Pancreas (tissue), 10 donors: ENCODE results near the gene PPP3CB. TPM values are rescaled to one million over a fixed set of nuclear protein-coding genes. Genes with fewer than 3 reads are reported as not detected.
"Not testable (repeated sequence)": the region's sequence is repeated elsewhere in the genome, so short reads cannot be mapped to it uniquely, and the experiment has no call there.

ENCODE experiments used
- ATAC-seq, 4 donors: fragments of 200-7000 bp; cut with Tn5 transposase; one replicate each; pipeline versions ENCODE4 v1.8.0 to v1.9.1; 2020; ENCODE audit warnings: mild to moderate bottlenecking in 4 of 4, moderate library complexity in 4 of 4
- DNase-seq, 6 donors: peaks; one replicate each; pipeline ENCODE4 v3.0.0-alpha.2; 2020
- FAIRE-seq: peaks from 2 replicates; lab custom pipeline; 2012; peaks lifted over from hg19 to GRCh38; lab: Jason Lieb, UNC
- H3K27ac ChIP-seq, 4 donors: fragments of 200-600 bp; sonication (generic); 1 replicate in 3 of 4; 2 replicates in 1 of 4; pipeline versions ENCODE4 v1.5.0 to v1.8.0; 2020
- H3K27me3 ChIP-seq, 4 donors: fragments of 200-600 bp; one replicate each; pipeline ENCODE4 v1.8.0; 2021
- H3K36me3 ChIP-seq, 3 donors: fragments of 200-600 bp; sonication (generic) in 1 of 3; one replicate each; pipeline versions ENCODE4 v1.5.0 to v1.8.0; 2020 to 2021
- H3K4me1 ChIP-seq, 3 donors: fragments of 200-600 bp; one replicate each; pipeline ENCODE4 v1.8.0; 2021
- H3K4me3 ChIP-seq, 4 donors: fragments of 200-600 bp; sonication (generic) in 2 of 4; one replicate each; pipeline versions ENCODE4 v1.5.0 to v1.8.0; 2020 to 2021
- H3K9me3 ChIP-seq, 4 donors: fragments of 200-600 bp; one replicate each; pipeline ENCODE4 v1.8.0; 2021
- WGBS, 2 donors: extraction: QIAGEN DNeasy Blood & Tissue Kit; methylation state at CpG; one replicate each; pipeline ENCODE4 v1.1.7; 2013; 5-methylcytosine and 5-hydroxymethylcytosine counted together
- intact Hi-C, 3 donors: fragments of 100-400 bp; cut with DNase I; formaldehyde crosslinking; loops; one replicate each; pipeline versions ENCODE4 v1.11.1 to v1.14.2; 2022
- polyA plus RNA-seq, 2 donors: library from polyadenylated mRNA; stranded (reverse); fragments of 200-250 nt; gene quantifications; one replicate each; pipeline ENCODE4 v1.2.3, GENCODE V29; 2013
- total RNA-seq, 6 donors: library from RNA; stranded (reverse); fragmentation: NEBNext Ultra II Directional in 4 of 6; extraction: Animal tissue kit (Norgen Biotek cat#: 25700) in 4 of 6; gene quantifications; one replicate each; pipeline versions ENCODE4 v1.2.1 to v1.2.4, GENCODE V29; 2021 to 2023
- TF ChIP-seq, protein P1 (sequence below), 4 donors: fragments of 200-600 bp; sonication (generic) in 3 of 4; IDR thresholded peaks; one replicate each; pipeline versions ENCODE4 v1.5.0 to v1.8.0; 2021; ENCODE audit warnings: antibody characterized with exemption in 4 of 4
- donor health status: healthy with polysubstance abuse.
- donor health status: DM: no; HTN: no; CAD: no; lungs with moderate emphysema.
- donor health status: DM: no; HTN: no; CAD: no.
- donor health status: control.
- donor health status: control.
- donor health status: Bipolar disorder and iron deficiency.
- donor health status: DM: yes; HTN: yes; CAD: no.
- donor health status: DM: no; HTN: no; CAD: no.
- donor health status: DM: no; HTN: no; CAD: no.
- donor health status: DM: yes; HTN: yes; CAD: no.

Gene PPP3CB
- total and polyA plus RNA-seq, 8 donors: 13.6 to 29.9 (median 18.5) TPM

DNA sequence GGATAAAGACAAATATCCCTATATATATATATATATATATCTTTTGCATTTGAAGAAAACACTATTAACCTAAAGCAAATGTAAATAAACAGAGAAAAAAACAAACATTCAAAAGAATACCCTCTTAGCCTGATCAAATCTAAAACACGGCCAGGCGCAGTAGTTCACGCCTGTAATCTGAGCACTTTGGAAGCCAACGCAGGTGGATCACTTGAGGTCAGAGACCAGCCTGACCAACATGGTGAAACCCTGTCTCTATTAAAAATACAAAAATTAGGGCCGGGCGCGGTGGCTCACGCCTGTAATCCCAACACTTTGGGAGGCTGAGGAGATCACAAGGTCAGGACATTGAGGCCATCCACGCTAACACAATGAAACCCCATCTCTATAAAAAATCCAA lies 91.1 kb downstream of the PPP3CB start:
- Histone ChIP-seq H3K27me3 (no peaks in the 10 kb centered on the region), H3K9me3 (no peaks in the 10 kb centered on the region), H3K4me3 (no peak overlapping the region), H3K4me1 (peaks cover 0 to 4% (median 0%) of the 10 kb centered on the region in 3 donors), H3K36me3 (no peaks in the 10 kb centered on the region), H3K27ac (no peak overlapping the region)
- DNase-seq (no peak), ATAC-seq (no peak), FAIRE-seq (no peak)
- 88 to 94% methylated on average over 9 of the region's 9 CpGs for WGBS, 2 donors
- TF ChIP-seq, protein P1, sequence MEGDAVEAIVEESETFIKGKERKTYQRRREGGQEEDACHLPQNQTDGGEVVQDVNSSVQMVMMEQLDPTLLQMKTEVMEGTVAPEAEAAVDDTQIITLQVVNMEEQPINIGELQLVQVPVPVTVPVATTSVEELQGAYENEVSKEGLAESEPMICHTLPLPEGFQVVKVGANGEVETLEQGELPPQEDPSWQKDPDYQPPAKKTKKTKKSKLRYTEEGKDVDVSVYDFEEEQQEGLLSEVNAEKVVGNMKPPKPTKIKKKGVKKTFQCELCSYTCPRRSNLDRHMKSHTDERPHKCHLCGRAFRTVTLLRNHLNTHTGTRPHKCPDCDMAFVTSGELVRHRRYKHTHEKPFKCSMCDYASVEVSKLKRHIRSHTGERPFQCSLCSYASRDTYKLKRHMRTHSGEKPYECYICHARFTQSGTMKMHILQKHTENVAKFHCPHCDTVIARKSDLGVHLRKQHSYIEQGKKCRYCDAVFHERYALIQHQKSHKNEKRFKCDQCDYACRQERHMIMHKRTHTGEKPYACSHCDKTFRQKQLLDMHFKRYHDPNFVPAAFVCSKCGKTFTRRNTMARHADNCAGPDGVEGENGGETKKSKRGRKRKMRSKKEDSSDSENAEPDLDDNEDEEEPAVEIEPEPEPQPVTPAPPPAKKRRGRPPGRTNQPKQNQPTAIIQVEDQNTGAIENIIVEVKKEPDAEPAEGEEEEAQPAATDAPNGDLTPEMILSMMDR (IDR thresholded peaks at IDR 0.05): no peak
- intact Hi-C loops: no loop called here

DNA sequence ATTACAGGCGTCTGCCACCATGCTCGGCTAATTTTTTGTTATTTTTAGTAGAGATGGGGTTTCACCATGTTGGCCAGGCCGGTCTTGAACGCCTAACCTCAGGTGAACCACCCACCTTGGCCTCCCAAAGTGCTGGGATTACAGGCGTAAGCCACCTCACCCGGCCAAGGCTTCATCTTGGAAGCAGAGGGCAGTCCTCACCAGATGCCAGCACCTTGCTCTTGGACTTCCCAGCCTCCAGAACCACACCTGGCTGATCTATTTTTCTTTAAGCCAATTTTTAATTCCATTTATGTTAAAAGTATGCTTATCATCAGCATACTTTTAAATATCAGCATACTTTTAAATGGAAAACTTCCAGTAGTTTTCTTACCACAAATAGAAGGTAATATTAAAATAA lies 94.2 kb downstream of the PPP3CB start:
- Histone ChIP-seq H3K4me3 (no peak overlapping the region), H3K36me3 (peaks cover 0 to 18% (median 0%) of the 10 kb centered on the region in 3 donors), H3K4me1 (no peaks in the 10 kb centered on the region), H3K27me3 (no peaks in the 10 kb centered on the region), H3K27ac (no peak overlapping the region), H3K9me3 (no peaks in the 10 kb centered on the region)
- DNase-seq (no peak), ATAC-seq (no peak), FAIRE-seq (no peak)
- 94 to 98% methylated on average over 6 of the region's 6 CpGs for WGBS, 2 donors
- TF ChIP-seq, protein P1 (IDR thresholded peaks at IDR 0.05): no peak
- intact Hi-C loops: no loop called here

DNA sequence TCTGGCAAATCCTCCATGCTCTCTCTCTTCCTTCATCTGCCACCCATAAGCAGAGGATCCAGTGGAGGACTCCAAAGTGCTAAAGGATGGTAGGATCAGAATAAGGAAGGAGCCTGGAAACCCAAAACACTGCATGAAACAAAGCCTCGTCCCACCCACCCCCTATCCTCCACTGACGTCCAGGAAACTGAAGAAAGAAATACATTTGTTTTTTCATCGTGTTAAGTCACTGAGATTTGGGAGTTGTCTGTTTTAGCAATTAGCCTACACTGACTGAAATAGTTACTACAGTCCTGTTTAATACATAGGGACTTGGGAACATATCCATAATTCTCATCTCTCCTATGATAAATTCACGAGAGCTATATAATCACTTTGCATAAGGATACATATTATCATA lies 96.8 kb downstream of the PPP3CB start:
- intact Hi-C loops: no loop called here

DNA sequence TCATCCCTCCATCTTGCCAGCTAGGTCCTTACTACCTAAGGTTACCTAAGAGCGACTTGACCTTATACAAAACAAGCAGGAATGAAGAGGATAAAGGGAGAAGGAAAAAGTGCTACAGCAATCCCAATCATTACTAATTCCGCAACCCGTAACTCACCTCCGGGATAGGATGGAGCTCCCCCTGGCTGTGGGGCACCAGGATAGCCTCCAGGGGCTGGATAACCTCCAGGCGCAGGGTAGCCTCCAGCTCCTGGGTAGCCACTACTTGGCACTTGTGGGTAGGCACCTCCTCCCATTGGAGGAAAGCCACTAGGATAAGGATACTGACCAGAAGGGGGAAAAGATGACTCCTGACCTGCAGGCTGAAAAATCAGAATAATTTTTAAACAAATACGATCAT lies 97.8 kb downstream of the PPP3CB start:
- Histone ChIP-seq H3K9me3 (no peaks in the 10 kb centered on the region), H3K36me3 (peaks cover 0 to 39% (median 15%) of the 10 kb centered on the region in 3 donors), H3K4me3 (no peak overlapping the region), H3K4me1 (no peaks in the 10 kb centered on the region), H3K27ac (no peak overlapping the region), H3K27me3 (no peaks in the 10 kb centered on the region)
- no peak for DNase-seq
- 94 to 95% methylated on average over 6 of the region's 6 CpGs for WGBS, 2 donors
- intact Hi-C loops: no loop called here
- no peak for ATAC-seq
- FAIRE-seq: no peak
- TF ChIP-seq, protein P1 (IDR thresholded peaks at IDR 0.05): no peak

More for the DNA sequence above, 96.8 kb downstream of the PPP3CB start:
- no peak overlapping the region for H3K4me3 ChIP-seq
- no peak for ATAC-seq
- H3K27me3 ChIP-seq: no peaks in the 10 kb centered on the region
- FAIRE-seq: no peak
- H3K4me1 ChIP-seq: no peaks in the 10 kb centered on the region
- no peak overlapping the region for H3K27ac ChIP-seq
- TF ChIP-seq, protein P1 (IDR thresholded peaks at IDR 0.05): no peak
- no peaks in the 10 kb centered on the region for H3K9me3 ChIP-seq
- 89 to 90% methylated on average over 4 of the region's 4 CpGs for WGBS, 2 donors
- H3K36me3 ChIP-seq: peaks cover 0 to 39% (median 15%) of the 10 kb centered on the region in 3 donors
- no peak for DNase-seq

DNA sequence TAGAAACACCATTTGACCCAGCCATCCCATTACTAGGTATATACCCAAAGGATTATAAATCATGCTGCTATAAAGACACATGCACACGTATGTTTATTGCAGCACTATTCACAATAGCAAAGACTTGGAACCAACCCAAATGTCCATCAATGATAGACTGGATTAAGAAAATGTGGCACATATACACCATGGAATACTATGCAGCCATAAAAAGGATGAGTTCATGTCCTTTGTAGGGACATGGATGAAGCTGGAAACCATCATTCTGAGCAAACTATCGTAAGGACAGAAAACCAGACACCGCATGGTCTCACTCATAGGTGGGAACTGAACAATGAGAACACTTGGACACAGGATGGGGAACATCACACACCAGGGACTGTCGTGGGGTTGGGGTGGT lies 101.5 kb downstream of the PPP3CB start:
- intact Hi-C loops, H3K27ac ChIP-seq, DNase-seq, H3K9me3 ChIP-seq, FAIRE-seq, H3K27me3 ChIP-seq, H3K4me1 ChIP-seq, ATAC-seq, H3K4me3 ChIP-seq: not testable (repeated sequence)
- peaks cover 0 to 45% (median 22%) of the 10 kb centered on the region in 3 donors for H3K36me3 ChIP-seq
- WGBS, 2 donors: 97 to 98% methylated on average over 3 of the region's 4 CpGs
